CD4-positive, alpha-beta memory T cell (primary cell): ENCODE data around the gene F11R. TPM values are rescaled to one million over a fixed set of nuclear protein-coding genes. Genes with fewer than 3 reads are reported as not detected.

Experiments
- CTCF ChIA-PET: fragments of 350-600 bp; sonication (Branson Sonifier 250); formaldehyde crosslinking; loops from one replicate; lab custom pipeline; 2021; ENCODE audit warnings: inconsistent platforms; ENCODE audit not compliant: partially characterized antibody; lab: Charles Lee
- POLR2A ChIA-PET: fragments of 350-600 bp; sonication (Branson Sonifier 250); formaldehyde crosslinking; loops from one replicate; lab custom pipeline; 2021; ENCODE audit not compliant: partially characterized antibody; lab: Charles Lee
- DNase-seq, 5 donors: peaks; one replicate each; pipeline versions ENCODE4 v3.0.0 to v3.0.0-alpha.2; 2020 to 2022; ENCODE audit warnings: mixed read lengths in 1 of 5
- H3K27ac ChIP-seq: one replicate; pipeline ENCODE4 v1.7.0; 2013; ENCODE audit warnings: low read depth, low read length
- H3K27me3 ChIP-seq: 2 replicates; pipeline ENCODE4 v1.7.0; 2013; ENCODE audit warnings: mild to moderate bottlenecking, low read length, moderate library complexity; ENCODE audit not compliant: insufficient read depth
- H3K36me3 ChIP-seq: 2 replicates; pipeline ENCODE4 v1.7.0; 2013; ENCODE audit warnings: mild to moderate bottlenecking, low read length, moderate library complexity; ENCODE audit not compliant: insufficient read depth
- H3K4me1 ChIP-seq: 2 replicates; pipeline ENCODE4 v1.7.0; 2013; ENCODE audit warnings: mild to moderate bottlenecking, low read length, moderate library complexity; ENCODE audit not compliant: insufficient read depth
- H3K4me3 ChIP-seq, 2 donors: one replicate each; pipeline ENCODE4 v1.7.0; 2013; ENCODE audit warnings: low read length in 2 of 2, mild to moderate bottlenecking in 1 of 2
- H3K9me3 ChIP-seq, 2 donors: one replicate each; pipeline ENCODE4 v1.7.0; 2013; ENCODE audit warnings: low read length in 2 of 2, control low read depth in 1 of 2; ENCODE audit not compliant: control insufficient read depth in 1 of 2
- H3K27ac Mint-ChIP-seq, 7 donors: one replicate each; pipeline ENCODE4 v1.8.0; 2020 to 2021; ENCODE audit warnings: mixed read lengths in 7 of 7, mild to moderate bottlenecking in 6 of 7, inconsistent platforms in 3 of 7, moderate library complexity in 3 of 7
- H3K27me3 Mint-ChIP-seq, 2 donors: one replicate each; pipeline ENCODE4 v1.8.0; 2020 to 2021; ENCODE audit warnings: mixed read lengths in 2 of 2
- H3K36me3 Mint-ChIP-seq, 2 donors: one replicate each; pipeline ENCODE4 v1.8.0; 2020 to 2021; ENCODE audit warnings: mixed read lengths in 2 of 2, inconsistent platforms in 1 of 2, mild to moderate bottlenecking in 1 of 2
- H3K4me1 Mint-ChIP-seq, 4 donors: one replicate each; pipeline ENCODE4 v1.8.0; 2020 to 2021; ENCODE audit warnings: mixed read lengths in 4 of 4, mild to moderate bottlenecking in 1 of 4
- H3K4me3 Mint-ChIP-seq, 8 donors: one replicate each; pipeline ENCODE4 v1.8.0; 2020 to 2021; ENCODE audit warnings: mixed read lengths in 8 of 8, mild to moderate bottlenecking in 7 of 8, moderate library complexity in 6 of 8, inconsistent platforms in 3 of 8
- H3K9me3 Mint-ChIP-seq, 8 donors: one replicate each; pipeline ENCODE4 v1.8.0; 2020 to 2021; ENCODE audit warnings: mixed read lengths in 8 of 8, mild to moderate bottlenecking in 5 of 8, inconsistent platforms in 3 of 8, moderate library complexity in 1 of 8
- intact Hi-C: fragments of 100-400 bp; cut with micrococcal nuclease; formaldehyde crosslinking; loops from one replicate; pipeline ENCODE4 v1.15.1; 2023
- polyA plus RNA-seq, 2 donors: library from polyadenylated mRNA; unstranded; fragments of 300-500 nt; fragmentation: Illumina TruSeq; gene quantifications; one replicate each; pipeline ENCODE4 v1.2.3, GENCODE V29; 2021
- total RNA-seq, 2 experiments: library from RNA; stranded (reverse); gene quantifications; one replicate each; pipeline ENCODE4 v1.2.3, GENCODE V29; 2021

Gene F11R
- 10 to 100 TPM; 19.3 to 27.1 TPM for total RNA-seq
- polyA plus RNA-seq: 10 to 100 TPM; 15.9 to 33.2 TPM

- no peaks in the 10 kb centered on the region for H3K36me3 ChIP-seq
- H3K9me3 Mint-ChIP-seq: peaks cover 0 to 2% (median 0%) of the 10 kb centered on the region in 8 donors
- H3K27ac ChIP-seq: peak within 1 kb of the TSS; percentile 72
- DNase-seq: peak in 1 of 5 donors; percentile 13
- intact Hi-C loops: loop anchor here (1.0 kb wide), 1 partner anchor 18 kb away; the partner anchor contains the start of gene TSTD1
- H3K27me3 ChIP-seq: no peaks in the 10 kb centered on the region
- H3K4me1 ChIP-seq: peaks cover 36% of the 10 kb centered on the region
- peaks cover 24 to 58% (median 35%) of the 10 kb centered on the region in 4 donors for H3K4me1 Mint-ChIP-seq
- H3K36me3 Mint-ChIP-seq: no peaks in the 10 kb centered on the region
- no peaks in the 10 kb centered on the region for H3K9me3 ChIP-seq
- peak within 1 kb of the TSS; percentile 86 to 99 (median 96) for H3K27ac Mint-ChIP-seq
- POLR2A ChIA-PET: interaction anchor here (0.6 to 2.8 kb wide), 21 partner anchors 9 to 396 kb away, joined by 3 to 62 read pairs (median 5); partner anchors contain the start of genes ARHGAP30, B4GALT3, DEDD and KLHDC9
- peak within 1 kb of the TSS; percentile 50 to 72 for H3K4me3 ChIP-seq
- H3K4me3 Mint-ChIP-seq: peak within 1 kb of the TSS; percentile 89 to 97 (median 94)
- no peaks in the 10 kb centered on the region for H3K27me3 Mint-ChIP-seq
- CTCF ChIA-PET: interaction anchor here (0.9 to 5.0 kb wide), 12 partner anchors 10 to 77 kb away, joined by 3 to 42 read pairs (median 5); partner anchors contain the start of genes KLHDC9, TSTD1 and USF1
Measured at GRCh38 chr1:161020509-161021164, at the start of gene F11R. F11R (minus strand) TSS chr1:161021152; CDS start chr1:161021073, 79 bp downstream.

- Mint-ChIP-seq H3K4me1 (peaks cover 31 to 74% (median 46%) of the 10 kb centered on the region in 4 donors), H3K4me3 (peak within 1 kb of the TSS; percentile 90 to 100 (median 99)), H3K27me3 (no peaks in the 10 kb centered on the region), H3K9me3 (no peaks in the 10 kb centered on the region), H3K27ac (peak within 1 kb of the TSS; percentile 92 to 100 (median 99)), H3K36me3 (peaks cover 22 to 32% of the 10 kb centered on the region in 2 donors)
- ChIA-PET POLR2A (interaction anchor here (0.6 to 10.9 kb wide), 26 partner anchors 10 to 864 kb away, joined by 3 to 602 read pairs (median 6); partner anchors contain the start of genes DEDD, F11R, KLHDC9 and LY9), CTCF (interaction anchor here (0.8 to 10.1 kb wide), 17 partner anchors 10 to 156 kb away, joined by 3 to 171 read pairs (median 4); partner anchors contain the start of genes DEDD, F11R, KLHDC9 and PPOX)
- peak; percentile 86 to 94 (median 88) for DNase-seq
- Histone ChIP-seq H3K27ac (peak within 1 kb of the TSS; percentile 93), H3K9me3 (no peaks in the 10 kb centered on the region), H3K4me3 (peak within 1 kb of the TSS; percentile 80 to 96), H3K36me3 (no peaks in the 10 kb centered on the region), H3K4me1 (peaks cover 50% of the 10 kb centered on the region), H3K27me3 (no peaks in the 10 kb centered on the region)
- intact Hi-C loops: loop anchor here (1.0 to 5.0 kb wide), 7 partner anchors 24 to 728 kb away; partner anchors contain the start of genes COPA, NCSTN, NIT1 and PFDN2
Measured at GRCh38 chr1:161069731-161070270, 48.8 kb upstream of the F11R start, which contains the start of gene ARHGAP30. ARHGAP30 (minus strand) TSS chr1:161069891; CDS start chr1:161069624, 267 bp downstream.

GRCh38 chr1:161069241-161069640, 48.3 kb upstream of the F11R start:
- H3K36me3 Mint-ChIP-seq: peaks cover 27 to 36% of the 10 kb centered on the region in 2 donors
- intact Hi-C loops: loop anchor here (1.0 to 5.0 kb wide), 6 partner anchors 24 to 727 kb away; partner anchors contain the start of genes COPA, NCSTN, NIT1 and PFDN2
- ChIA-PET POLR2A (interaction anchor here (0.6 to 10.9 kb wide), 29 partner anchors 9 to 863 kb away, joined by 3 to 602 read pairs (median 5); partner anchors contain the start of genes DEDD, F11R, KLHDC9 and LY9), CTCF (interaction anchor here (0.9 to 10.1 kb wide), 15 partner anchors 10 to 156 kb away, joined by 3 to 171 read pairs (median 4); partner anchors contain the start of genes DEDD, F11R, KLHDC9 and TOMM40L)
- Histone ChIP-seq H3K27ac (peak overlapping the region; percentile 93), H3K27me3 (no peaks in the 10 kb centered on the region), H3K4me1 (peaks cover 55% of the 10 kb centered on the region), H3K36me3 (no peaks in the 10 kb centered on the region), H3K4me3 (peak overlapping the region; percentile 80 to 96), H3K9me3 (no peaks in the 10 kb centered on the region)
- peak overlapping the region; percentile 90 to 100 (median 99) for H3K4me3 Mint-ChIP-seq
- DNase-seq: peak in 2 of 5 donors; percentile 7 to 31
- H3K9me3 Mint-ChIP-seq: no peaks in the 10 kb centered on the region
- H3K4me1 Mint-ChIP-seq: peaks cover 36 to 78% (median 52%) of the 10 kb centered on the region in 4 donors
- no peaks in the 10 kb centered on the region for H3K27me3 Mint-ChIP-seq
- peak overlapping the region; percentile 92 to 100 (median 99) for H3K27ac Mint-ChIP-seq

GRCh38 chr1:161068306-161069234, 47.6 kb upstream of the F11R start:
- Histone ChIP-seq H3K4me1 (peaks cover 62% of the 10 kb centered on the region), H3K36me3 (no peaks in the 10 kb centered on the region), H3K4me3 (peak overlapping the region; percentile 80 to 96), H3K9me3 (no peaks in the 10 kb centered on the region), H3K27ac (peak overlapping the region; percentile 93), H3K27me3 (no peaks in the 10 kb centered on the region)
- intact Hi-C loops: loop anchor here (1.0 to 5.0 kb wide), 6 partner anchors 23 to 726 kb away; partner anchors contain the start of genes COPA, NCSTN, NIT1 and PFDN2
- POLR2A ChIA-PET: interaction anchor here (0.7 to 10.9 kb wide), 20 partner anchors 8 to 231 kb away, joined by 3 to 602 read pairs (median 8); partner anchors contain the start of genes B4GALT3, DEDD, F11R and KLHDC9
- DNase-seq: peak; percentile 84 to 93 (median 85)
- Mint-ChIP-seq H3K4me3 (peak overlapping the region; percentile 90 to 100 (median 99)), H3K27me3 (no peaks in the 10 kb centered on the region), H3K27ac (peak overlapping the region; percentile 92 to 100 (median 99)), H3K36me3 (peaks cover 33 to 42% of the 10 kb centered on the region in 2 donors), H3K4me1 (peaks cover 42 to 81% (median 58%) of the 10 kb centered on the region in 4 donors), H3K9me3 (no peaks in the 10 kb centered on the region)
- CTCF ChIA-PET: interaction anchor here (0.9 to 10.1 kb wide), 13 partner anchors 12 to 97 kb away, joined by 3 to 171 read pairs (median 4); partner anchors contain the start of genes DEDD, F11R, KLHDC9 and PPOX

GRCh38 chr1:161066694-161067093, 45.7 kb upstream of the F11R start:
- H3K27me3 Mint-ChIP-seq: no peaks in the 10 kb centered on the region
- no peaks in the 10 kb centered on the region for H3K9me3 Mint-ChIP-seq
- POLR2A ChIA-PET: interaction anchor here (4.4 to 10.9 kb wide), 3 partner anchors 21 to 51 kb away, joined by 26 to 602 read pairs (median 122); partner anchors contain the start of genes KLHDC9, NIT1, PFDN2 and TSTD1
- H3K4me1 Mint-ChIP-seq: peaks cover 47 to 93% (median 67%) of the 10 kb centered on the region in 4 donors
- peak in 3 of 5 donors; percentile 15 to 55 (median 19) for DNase-seq
- peak overlapping the region; percentile 90 to 100 (median 99) for H3K4me3 Mint-ChIP-seq
- peaks cover 8% of the 10 kb centered on the region for H3K36me3 ChIP-seq
- intact Hi-C loops: loop anchor here (5.0 kb wide), 1 partner anchor 724 kb away; the partner anchor contains the start of genes COPA and NCSTN
- H3K9me3 ChIP-seq: no peaks in the 10 kb centered on the region
- H3K36me3 Mint-ChIP-seq: peaks cover 37 to 58% of the 10 kb centered on the region in 2 donors
- peak overlapping the region; percentile 92 to 100 (median 99) for H3K27ac Mint-ChIP-seq
- H3K4me3 ChIP-seq: peak overlapping the region; percentile 21 to 96
- peaks cover 81% of the 10 kb centered on the region for H3K4me1 ChIP-seq
- H3K27ac ChIP-seq: peak overlapping the region; percentile 93
- no peaks in the 10 kb centered on the region for H3K27me3 ChIP-seq
- CTCF ChIA-PET: interaction anchor here (1.3 to 10.1 kb wide), 3 partner anchors 12 to 29 kb away, joined by 4 to 171 read pairs (median 159); partner anchors contain the start of genes KLHDC9, TSTD1 and USF1
